HCT116 (cell line): ENCODE data around the gene TMEM266. TPM values are rescaled to one million over a fixed set of nuclear protein-coding genes. Genes with fewer than 3 reads are reported as not detected.

Experiments used
- ATAC-seq: fragments of 200-7000 bp; cut with Tn5 transposase; 2 replicates; pipeline ENCODE4 v1.9.1; 2020; ENCODE audit warnings: mild to moderate bottlenecking, moderate library complexity
- BruUV-seq: library from RNA; stranded (reverse); fragments of 400-500 nt; replicated peaks from 2 replicates; lab custom pipeline; 2021; lab: Mats Ljungman, UMichigan
- CTCF ChIA-PET: fragments of 300-600 bp; sonication (Branson Sonifier 250); formaldehyde crosslinking; loops from one replicate; lab custom pipeline; 2021; ENCODE audit warnings: antibody characterized with exemption; lab: Charles Lee
- POLR2A ChIA-PET: fragments of 300-600, 350-600 bp; sonication (Branson Sonifier 250); formaldehyde crosslinking; loops from one replicate; lab custom pipeline; 2021; ENCODE audit warnings: antibody characterized with exemption; lab: Charles Lee
- RAD21 ChIA-PET, 2 experiments: fragments of 300-600 bp; sonication (Branson Sonifier 250); formaldehyde crosslinking; loops; one replicate each; lab custom pipeline; 2023; ENCODE audit warnings: low total read pairs in 2 of 2; ENCODE audit not compliant: uncharacterized antibody in 2 of 2, unreplicated experiment in 2 of 2, low non-redundant PET in 1 of 2; lab: Charles Lee
- DNase-seq: peaks from one replicate; pipeline ENCODE4 v3.0.0-alpha.2; 2010; ENCODE audit warnings: low read depth, low spot score
- H2AFZ ChIP-seq: fragments of 200-600 bp; shearing (Covaris generic), sonication (generic); 2 replicates; pipeline ENCODE4 v1.6.1; 2017; ENCODE audit warnings: low read depth, mixed run types, mixed read lengths, antibody characterized with exemption, low read length; ENCODE audit not compliant: poor library complexity, severe bottlenecking
- H3K27ac ChIP-seq: 2 replicates; pipeline ENCODE4 v1.5.1; 2012; ENCODE audit warnings: low read depth, low read length
- H3K27me3 ChIP-seq: fragments of 200-600 bp; sonication (generic); 2 replicates; pipeline ENCODE4 v1.6.1; 2016; ENCODE audit warnings: mixed run types, low read length, mixed read lengths; ENCODE audit not compliant: insufficient read depth
- H3K36me3 ChIP-seq, 2 experiments: fragments of 200-500 bp in 1 of 2; fragments of 200-600 bp in 1 of 2; sonication (Bioruptor generic) in 1 of 2; sonication (generic) in 1 of 2; 2 replicates each; pipeline versions ENCODE4 v1.5.1 to v1.6.1; 2014 to 2016; ENCODE audit warnings: low read length in 2 of 2, inconsistent platforms in 1 of 2, mixed read lengths in 1 of 2, mixed run types in 1 of 2; ENCODE audit not compliant: insufficient read depth in 2 of 2, control insufficient read depth in 1 of 2
- H3K4me1 ChIP-seq, 2 experiments: fragments of 200-600 bp in 1 of 2; sonication (generic) in 1 of 2; 2 replicates each; pipeline versions ENCODE4 v1.5.1 to v1.6.1; 2012 to 2017; ENCODE audit warnings: low read length in 2 of 2, inconsistent platforms in 1 of 2, mild to moderate bottlenecking in 1 of 2, mixed read lengths in 1 of 2, mixed run types in 1 of 2, moderate library complexity in 1 of 2; ENCODE audit not compliant: insufficient read depth in 2 of 2, control insufficient read depth in 1 of 2
- H3K4me2 ChIP-seq: fragments of 200-600 bp; sonication (generic); 2 replicates; pipeline ENCODE4 v1.6.1; 2017; ENCODE audit warnings: mixed run types, low read length, mixed read lengths
- H3K4me3 ChIP-seq, 2 experiments: fragments of 200-600 bp in 1 of 2; sonication (generic) in 1 of 2; replicated peaks in 1 of 2; 2 replicates each; pipeline ENCODE4 v1.5.1; 2011 to 2016; ENCODE audit warnings: low read length in 2 of 2, control low read depth in 1 of 2, low read depth in 1 of 2, mild to moderate bottlenecking in 1 of 2, mixed read lengths in 1 of 2, mixed run types in 1 of 2
- H3K79me2 ChIP-seq: fragments of 200-600 bp; sonication (generic); 2 replicates; pipeline ENCODE4 v1.6.1; 2017; ENCODE audit warnings: mild to moderate bottlenecking, mixed run types, low read length, moderate library complexity, mixed read lengths; ENCODE audit not compliant: insufficient read depth
- H3K9ac ChIP-seq: fragments of 200-600 bp; sonication (generic); 2 replicates; pipeline ENCODE4 v1.6.1; 2016; ENCODE audit warnings: low read length, mixed read lengths
- H3K9me2 ChIP-seq: fragments of 200-600 bp; sonication (generic), shearing (Covaris generic); 2 replicates; pipeline ENCODE4 v1.6.1; 2017; ENCODE audit warnings: mixed run types, mild to moderate bottlenecking, moderate library complexity; ENCODE audit not compliant: insufficient read depth
- H3K9me3 ChIP-seq, 2 experiments: fragments of 200-500 bp in 1 of 2; fragments of 200-600 bp in 1 of 2; sonication (Bioruptor generic) in 1 of 2; sonication (generic) in 1 of 2; 2 replicates each; pipeline ENCODE4 v1.6.1; 2014 to 2017; ENCODE audit warnings: low read length in 2 of 2, mixed read lengths in 2 of 2, inconsistent platforms in 1 of 2, low read depth in 1 of 2, mild to moderate bottlenecking in 1 of 2, mixed run types in 1 of 2, moderate library complexity in 1 of 2; ENCODE audit not compliant: control insufficient read depth in 1 of 2, insufficient read depth in 1 of 2
- H4K20me1 ChIP-seq: fragments of 200-600 bp; sonication (generic), shearing (Covaris generic); 2 replicates; pipeline ENCODE4 v1.6.1; 2017; ENCODE audit warnings: mixed run types, mild to moderate bottlenecking, moderate library complexity; ENCODE audit not compliant: insufficient read depth
- CEBPB ChIP-seq: IDR thresholded peaks from 2 replicates; pipeline ENCODE4 v1.6.1; 2012; ENCODE audit warnings: low read depth
- CTCF ChIP-seq, 3 experiments: fragments of 200-600 bp in 1 of 3; sonication (generic) in 1 of 3; IDR thresholded peaks in 2 of 3; conservative IDR thresholded peaks in 1 of 3; 2 replicates each; pipeline ENCODE4 v1.5.1; 2012 to 2017; ENCODE audit warnings: low read depth in 2 of 3, low read length in 2 of 3, antibody characterized with exemption in 1 of 3, borderline replicate concordance in 1 of 3, control low read depth in 1 of 3, mild to moderate bottlenecking in 1 of 3, mixed read lengths in 1 of 3, mixed run types in 1 of 3, moderate library complexity in 1 of 3; ENCODE audit not compliant: insufficient read depth in 1 of 3
- EZH2 ChIP-seq: fragments of 200-600 bp; sonication (generic); IDR thresholded peaks from 2 replicates; pipeline ENCODE4 v1.6.1; 2017; ENCODE audit warnings: antibody characterized with exemption, mixed run types
- POLR2A ChIP-seq: IDR thresholded peaks from 2 replicates; pipeline ENCODE4 v1.7.0; 2011; ENCODE audit warnings: borderline replicate concordance; ENCODE audit not compliant: insufficient read depth, insufficient read length; ENCODE audit errors: extremely low read depth
- POLR2AphosphoS5 ChIP-seq: IDR thresholded peaks from 2 replicates; pipeline ENCODE4 v1.6.1; 2011; ENCODE audit warnings: mild to moderate bottlenecking, low read depth, low read length, moderate library complexity
- SRF ChIP-seq: IDR thresholded peaks from 2 replicates; pipeline ENCODE4 v1.6.1; 2012; ENCODE audit warnings: low read depth
- ZBTB33 ChIP-seq: IDR thresholded peaks from 2 replicates; pipeline ENCODE4 v1.6.1; 2011; ENCODE audit warnings: mild to moderate bottlenecking, low read length, moderate library complexity; ENCODE audit not compliant: insufficient replicate concordance; ENCODE audit errors: extremely low read depth
- intact Hi-C: fragments of 100-400 bp; cut with micrococcal nuclease; formaldehyde crosslinking; loops from 2 replicates; pipeline ENCODE4 v1.10.0; 2022
- total RNA-seq: library from RNA; stranded (reverse); gene quantifications from one replicate; pipeline ENCODE4 v1.2.1, GENCODE V29; 2021; ENCODE audit not compliant: unreplicated experiment

The TMEM266 gene
- total RNA-seq, 1 experiment from 2014 or later: 0.91 TPM

GRCh38 chr15:76162784-76163456, 103.1 kb downstream of the TMEM266 start:
- Histone ChIP-seq H3K79me2 (no peaks in the 10 kb centered on the region), H4K20me1 (no peaks in the 10 kb centered on the region), H3K4me2 (no peak overlapping the region), H3K4me3 (no peak overlapping the region), H3K9me2 (no peaks in the 10 kb centered on the region), H3K4me1 (no peaks in the 10 kb centered on the region), H2AFZ (no peak overlapping the region), H3K36me3 (no peaks in the 10 kb centered on the region), H3K9me3 (no peaks in the 10 kb centered on the region), H3K27me3 (no peaks in the 10 kb centered on the region), H3K9ac (no peak overlapping the region), H3K27ac (no peak overlapping the region)
- ChIA-PET POLR2A (no interaction called here), CTCF (interaction anchor here (1.0 to 1.3 kb wide), 2 partner anchors 11 to 106 kb away, joined by 3 read pairs; no protein-coding TSS in a partner anchor), RAD21 (no interaction called here)
- no TSS peak for BruUV-seq
- TF ChIP-seq EZH2 (no peak), CTCF (IDR thresholded peaks at IDR 0.05 in 2 of 3, conservative IDR thresholded peaks at IDR 0.05 in 1 of 3; ENCODE audit: borderline replicate concordance in 1 of 3, insufficient read depth in 1 of 3, low read depth in 2 of 3, low read length in 2 of 3) (no peak), POLR2A (no peak), POLR2AphosphoS5 (no peak), CEBPB (no peak), SRF (no peak), ZBTB33 (no peak)
- ATAC-seq: no peak
- DNase-seq: no peak
- intact Hi-C loops: no loop called here
